GM18907 (cell line): ENCODE data around the gene RFT1.
A peak's percentile ranks its signal among the peaks of the same experiment; 100 is the strongest.

ENCODE experiments used
- ATAC-seq: cut with Tn5 transposase; IDR thresholded peaks from one replicate; pipeline ENCODE4 v1.9.1; 2021; ENCODE audit warnings: mild to moderate bottlenecking, moderate library complexity; ENCODE audit not compliant: unreplicated experiment

RFT1 gene

DNA sequence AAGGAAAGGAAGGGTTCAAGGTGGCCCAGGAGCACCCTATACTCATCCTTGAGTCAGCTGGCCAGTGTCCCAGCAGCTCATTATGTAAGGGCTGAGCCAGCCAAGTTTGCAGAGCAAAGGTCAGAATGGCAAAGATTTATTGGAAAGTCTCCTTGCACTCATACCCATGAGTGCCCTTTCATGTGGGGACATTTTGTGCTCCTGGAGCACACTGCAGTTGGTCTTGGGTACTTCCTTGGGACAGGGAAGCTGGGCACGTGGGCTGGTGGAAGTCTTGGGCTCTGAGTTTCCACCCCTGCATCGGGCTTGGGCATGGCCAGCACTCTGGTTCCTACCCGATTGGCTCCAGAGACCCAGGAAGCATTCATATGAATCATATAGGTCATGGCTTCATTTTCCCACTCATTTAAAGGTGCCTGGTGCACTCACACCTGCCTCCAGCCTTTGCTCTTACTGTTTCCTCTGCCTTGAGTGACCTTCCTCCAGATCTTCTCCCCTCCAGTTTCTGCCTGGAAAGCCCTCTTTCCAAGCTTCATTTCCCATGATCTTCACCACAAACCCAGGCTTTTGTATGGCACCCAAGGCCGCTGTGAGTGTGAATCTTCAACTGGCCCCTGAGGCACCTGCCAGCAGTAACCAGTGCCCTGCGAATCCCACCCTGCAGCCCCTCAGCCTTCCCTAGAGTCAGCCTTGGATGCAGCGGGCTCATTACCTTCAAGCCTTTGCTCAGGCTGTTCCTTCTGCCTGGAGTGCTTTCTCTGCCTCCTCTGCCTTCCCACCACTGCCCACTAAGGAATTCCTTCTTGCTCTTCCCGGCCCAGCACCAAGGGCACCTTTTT is 20.2 kb upstream of the RFT1 start:
- ATAC-seq, result no peak

DNA sequence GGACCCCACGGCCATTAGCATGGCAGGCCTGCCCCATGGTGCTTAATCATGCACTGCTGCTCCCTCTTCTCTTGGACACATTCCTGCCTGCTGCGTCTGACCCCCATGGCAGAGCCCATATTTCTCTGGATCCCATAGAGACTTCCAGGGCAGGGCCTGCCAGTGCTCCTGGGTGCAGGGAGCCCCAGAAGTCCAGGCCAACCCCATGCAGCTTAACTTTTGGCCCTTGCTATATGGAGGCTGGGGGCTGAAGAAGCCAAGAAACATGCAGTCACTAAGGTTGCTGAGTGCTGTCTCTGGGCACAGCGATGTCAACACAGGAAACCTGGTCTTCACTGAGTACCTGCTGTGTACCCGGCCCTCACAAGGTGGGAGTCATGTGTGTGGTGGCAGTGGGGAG is 19.5 kb upstream of the RFT1 start:
- ATAC-seq, result no peak

DNA sequence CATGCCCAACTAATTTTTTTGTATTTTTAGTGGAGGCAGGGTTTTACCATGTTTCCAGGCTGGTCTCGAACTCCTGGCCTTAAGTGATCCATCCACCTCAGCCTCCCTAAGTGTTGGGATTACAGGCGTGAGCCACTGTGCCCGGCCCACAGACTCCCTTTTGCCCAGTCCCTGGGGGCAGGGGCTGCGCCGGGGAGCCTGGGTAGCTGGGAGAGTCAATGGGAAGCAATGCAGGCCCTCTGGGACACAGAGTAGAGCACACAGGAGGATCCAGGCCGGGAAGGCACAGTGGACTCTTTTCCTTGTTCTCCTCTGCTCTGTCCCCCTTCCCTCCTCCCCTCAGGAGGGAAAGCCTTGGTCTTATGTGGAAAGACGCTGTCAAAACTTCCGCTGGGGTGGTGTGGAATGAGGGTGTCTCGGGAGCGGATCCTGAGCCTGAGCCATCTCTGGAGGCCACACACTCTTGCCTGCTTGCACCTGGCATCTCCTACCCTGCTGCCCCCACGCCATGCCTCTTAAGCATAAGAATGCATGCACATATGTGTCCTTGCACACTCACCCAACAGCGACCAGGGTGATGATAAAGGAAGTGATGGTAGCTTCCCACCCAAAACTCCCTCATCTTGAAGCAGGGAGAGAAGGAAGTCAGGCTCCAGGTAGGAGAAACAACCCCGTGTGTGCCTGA is 18.9 kb upstream of the RFT1 start:
- ATAC-seq, result no peak

DNA sequence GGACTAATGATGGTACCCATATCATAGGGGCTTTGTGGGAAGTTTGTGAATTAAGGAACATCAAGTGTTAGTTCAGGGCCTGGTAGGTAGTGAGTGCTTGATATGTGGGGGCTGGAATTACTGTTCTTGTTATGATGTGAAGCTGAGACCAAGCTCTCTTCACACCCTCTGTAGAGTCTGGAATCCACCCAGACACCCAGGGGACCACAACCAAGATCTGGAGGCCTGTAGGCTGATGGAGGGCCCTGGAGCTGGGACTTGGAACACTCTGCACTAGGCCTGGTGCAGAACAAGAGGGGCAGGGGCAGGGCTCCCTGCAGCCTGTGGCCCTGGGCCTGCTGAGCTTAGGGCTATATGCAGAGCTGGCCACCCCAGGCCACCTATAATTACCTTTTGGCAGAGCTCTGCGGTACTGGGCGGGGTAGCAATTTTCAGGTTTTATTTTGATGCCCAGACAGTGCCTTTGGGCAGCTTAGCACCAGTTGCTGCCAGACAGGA is 17.7 kb upstream of the RFT1 start:
- ATAC-seq, result no peak

DNA sequence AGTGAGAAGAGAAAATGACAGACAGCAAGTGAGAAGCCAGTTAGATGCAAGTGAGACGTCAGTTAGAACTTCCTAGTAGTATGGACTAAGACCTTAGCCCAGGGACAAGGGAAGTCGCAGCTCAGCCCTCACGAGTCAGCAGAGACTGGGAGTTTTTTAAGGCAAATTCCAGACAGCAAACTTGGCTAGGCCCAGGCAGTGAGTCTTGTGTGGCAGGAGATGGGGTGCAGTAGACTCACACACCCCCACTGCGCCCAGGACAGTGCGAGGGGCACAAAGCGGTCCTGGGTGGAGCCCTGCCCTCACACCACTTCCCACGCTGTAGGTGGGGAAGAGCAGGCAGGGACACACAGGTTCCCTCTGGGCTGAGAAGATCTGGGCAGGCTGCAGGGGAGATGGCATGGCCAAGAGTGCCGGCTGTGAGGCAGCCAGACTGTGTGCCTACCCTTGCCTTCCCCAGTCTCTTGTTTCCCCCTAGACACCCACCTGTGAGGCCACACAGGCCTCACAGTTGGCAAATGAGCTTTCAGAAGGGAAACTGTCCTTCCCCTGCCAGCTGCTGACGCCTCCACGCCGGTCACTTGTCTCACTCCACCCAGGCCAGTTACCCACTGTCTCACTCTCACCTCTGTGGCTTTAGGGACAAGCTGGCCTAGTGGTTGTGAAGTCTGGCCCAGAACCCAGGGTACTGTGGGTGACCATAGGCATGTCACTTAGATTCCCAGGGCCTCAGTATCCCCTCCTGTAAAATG is 17.1 kb upstream of the RFT1 start:
- no peak for ATAC-seq

DNA sequence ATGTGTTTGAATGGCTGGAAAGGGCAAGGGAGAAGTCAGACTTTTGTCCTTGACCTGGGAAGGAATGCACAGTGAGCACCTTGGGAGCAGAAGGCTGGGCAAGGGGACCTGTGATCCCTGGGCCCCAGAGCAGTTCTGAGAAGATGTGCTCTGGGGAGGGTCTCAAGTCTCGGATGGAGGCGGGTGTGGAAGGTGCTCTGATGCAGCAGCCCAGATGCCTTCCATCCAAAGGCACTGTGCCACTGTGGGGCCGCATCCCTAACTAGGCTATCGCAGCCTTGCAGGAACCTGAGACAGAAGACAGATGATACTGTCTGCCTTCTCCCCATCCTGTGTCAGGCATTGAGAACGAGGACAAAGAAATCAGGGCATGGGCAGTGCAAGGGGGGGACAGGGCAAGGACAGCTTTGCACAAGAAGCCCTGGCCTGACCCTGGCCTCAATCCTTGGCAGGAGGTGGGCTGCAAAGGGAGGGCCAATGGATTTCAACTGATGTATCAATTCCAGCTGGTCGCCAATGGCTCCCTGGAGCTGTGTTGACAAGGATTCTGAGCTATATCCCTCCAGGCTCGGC is 16.2 kb upstream of the RFT1 start:
- ATAC-seq, result no peak

DNA sequence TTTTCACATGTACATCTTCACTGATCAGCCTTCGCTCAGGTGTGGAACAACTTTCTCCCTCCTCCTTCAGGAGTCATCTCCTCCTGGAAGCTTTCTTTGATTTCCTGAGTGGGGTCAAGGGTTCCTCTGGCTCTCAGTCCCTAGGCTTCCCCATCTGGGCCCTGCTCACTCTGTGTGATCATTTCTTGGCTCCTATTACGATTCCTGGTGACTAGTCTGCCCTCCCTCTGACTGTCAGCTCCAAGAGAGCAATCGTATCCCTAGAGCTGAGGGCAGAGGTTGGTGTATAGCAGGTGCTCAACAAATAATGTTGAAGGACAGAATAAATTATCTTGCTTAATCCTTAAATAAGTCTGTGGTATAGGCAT is 15.5 kb upstream of the RFT1 start:
- ATAC-seq, result no peak

DNA sequence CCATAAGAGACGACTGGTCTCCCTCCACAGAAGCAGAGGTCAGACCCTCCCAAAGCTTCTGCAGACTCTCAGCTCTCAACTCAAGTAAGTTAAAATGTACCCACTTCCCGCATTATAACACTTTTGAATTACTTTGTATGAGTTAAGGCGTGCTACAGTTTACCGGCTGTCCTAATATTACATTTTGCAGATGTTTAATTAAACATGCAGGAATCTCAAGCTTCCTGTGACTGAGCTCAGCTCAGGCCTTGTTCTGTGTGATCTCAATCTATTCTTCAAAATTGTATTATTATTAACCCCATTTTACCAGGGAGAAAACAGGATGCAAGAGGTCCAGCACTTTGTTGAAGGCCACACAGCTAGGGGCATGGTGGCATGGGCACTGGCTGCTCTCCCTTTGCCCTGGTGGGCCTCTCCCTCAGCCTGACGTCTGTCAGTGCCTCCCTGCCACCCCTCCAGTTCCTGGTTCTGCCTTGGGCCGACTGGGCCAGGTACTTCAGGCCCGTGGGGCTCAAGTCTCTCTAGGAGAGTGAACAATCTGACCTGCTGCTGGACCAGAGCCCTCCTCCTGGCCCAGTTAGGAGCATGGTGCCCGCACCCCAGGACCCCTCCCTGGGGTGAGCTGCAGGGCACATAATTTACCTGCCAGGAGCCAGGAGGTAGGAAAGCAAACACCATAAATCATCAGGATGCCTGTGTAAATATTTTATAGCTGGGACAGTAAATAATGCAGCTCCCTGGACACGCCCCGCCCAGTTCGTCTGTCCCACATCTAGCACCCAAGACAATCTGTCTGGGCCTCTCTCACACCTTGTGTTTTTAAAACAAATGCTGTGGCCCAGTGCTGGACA is 14.9 kb upstream of the RFT1 start:
- no peak for ATAC-seq

DNA sequence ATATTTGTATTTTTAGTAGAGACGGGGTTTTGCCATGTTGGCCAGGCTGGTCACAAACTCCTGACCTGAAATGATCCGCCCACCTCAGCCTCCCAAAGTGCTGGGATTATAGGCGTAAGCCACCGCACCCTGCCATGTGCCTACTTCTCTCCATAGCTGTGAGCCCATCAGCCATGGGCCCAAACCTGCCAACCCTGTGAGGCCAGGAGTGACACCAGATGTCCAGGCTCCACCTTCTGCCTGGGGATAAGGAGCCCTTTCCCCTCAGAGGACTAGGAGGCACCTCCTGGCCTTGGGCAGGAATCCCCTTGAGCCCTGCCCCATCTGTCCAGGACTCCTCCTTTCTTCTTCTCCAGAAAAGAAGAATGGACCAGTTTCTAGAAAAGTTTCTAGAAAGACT is 14.2 kb upstream of the RFT1 start:
- ATAC-seq, result no peak

DNA sequence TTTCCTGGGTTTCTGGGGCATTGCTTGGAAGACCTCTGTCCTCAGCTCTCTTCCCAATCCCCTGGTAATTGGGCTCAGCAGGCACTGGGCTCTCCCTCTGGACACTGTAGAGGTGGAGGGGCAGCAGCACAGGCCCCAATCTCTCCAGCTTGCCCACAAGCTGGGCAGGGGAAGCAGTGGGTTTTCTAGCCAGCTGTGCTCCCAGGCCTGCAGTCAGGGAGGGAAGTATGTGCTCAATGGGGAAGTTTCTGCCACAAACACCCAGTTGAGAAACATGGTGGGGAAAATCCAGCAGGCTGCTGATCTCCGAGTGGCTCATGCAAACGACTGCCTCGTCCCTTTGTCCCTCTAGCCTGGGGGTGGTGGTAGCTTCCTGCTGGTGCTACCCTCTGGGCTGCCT is 12.8 kb upstream of the RFT1 start:
- no peak for ATAC-seq

DNA sequence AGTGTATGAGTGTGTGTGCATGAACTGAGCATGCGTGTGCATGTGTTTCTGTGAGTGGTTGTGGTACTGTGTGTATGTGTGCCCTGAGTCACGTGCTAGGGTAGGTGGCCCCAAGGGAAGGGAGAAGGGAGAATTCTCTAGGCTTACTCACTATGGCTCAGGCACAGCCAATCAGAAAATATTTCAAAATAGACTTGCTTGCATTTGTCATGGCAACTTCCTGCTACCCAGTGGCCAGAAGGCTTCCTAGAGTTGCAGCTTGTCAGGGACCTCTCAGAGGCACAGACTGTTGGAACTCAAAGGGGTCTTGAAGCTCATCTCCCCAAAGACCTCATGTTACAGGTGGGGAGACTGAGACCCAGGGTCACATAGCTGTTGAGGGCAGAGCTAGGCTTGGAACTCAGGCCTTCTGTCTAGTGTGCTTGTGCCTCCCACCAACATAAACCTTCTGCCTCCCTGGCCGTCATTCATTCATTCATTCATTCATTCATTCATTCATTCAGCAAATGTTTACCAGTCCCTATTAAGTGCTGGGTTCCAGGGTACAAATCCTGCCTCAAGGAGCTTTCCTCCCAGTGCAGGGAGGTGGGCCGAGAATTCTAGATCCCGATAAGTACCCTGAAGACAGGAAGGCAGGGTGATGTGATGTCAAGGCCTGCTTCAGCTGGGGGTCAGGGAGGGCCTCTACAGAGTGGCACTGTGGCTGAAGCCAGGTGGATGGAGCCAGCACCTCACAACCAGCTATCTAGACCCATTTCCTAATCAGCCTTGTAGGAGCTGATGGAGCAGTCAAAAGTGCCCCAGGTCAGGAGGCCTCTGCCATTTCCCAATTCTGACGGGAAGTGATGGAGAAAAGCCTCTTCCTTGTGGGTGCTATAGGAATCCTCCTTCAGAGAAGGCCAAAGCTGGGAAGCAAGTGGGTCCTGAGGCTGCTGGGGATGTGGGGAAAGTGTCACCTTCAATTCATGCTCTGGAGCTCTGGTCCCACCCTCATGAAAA is 10.9 kb upstream of the RFT1 start:
- no peak for ATAC-seq

DNA sequence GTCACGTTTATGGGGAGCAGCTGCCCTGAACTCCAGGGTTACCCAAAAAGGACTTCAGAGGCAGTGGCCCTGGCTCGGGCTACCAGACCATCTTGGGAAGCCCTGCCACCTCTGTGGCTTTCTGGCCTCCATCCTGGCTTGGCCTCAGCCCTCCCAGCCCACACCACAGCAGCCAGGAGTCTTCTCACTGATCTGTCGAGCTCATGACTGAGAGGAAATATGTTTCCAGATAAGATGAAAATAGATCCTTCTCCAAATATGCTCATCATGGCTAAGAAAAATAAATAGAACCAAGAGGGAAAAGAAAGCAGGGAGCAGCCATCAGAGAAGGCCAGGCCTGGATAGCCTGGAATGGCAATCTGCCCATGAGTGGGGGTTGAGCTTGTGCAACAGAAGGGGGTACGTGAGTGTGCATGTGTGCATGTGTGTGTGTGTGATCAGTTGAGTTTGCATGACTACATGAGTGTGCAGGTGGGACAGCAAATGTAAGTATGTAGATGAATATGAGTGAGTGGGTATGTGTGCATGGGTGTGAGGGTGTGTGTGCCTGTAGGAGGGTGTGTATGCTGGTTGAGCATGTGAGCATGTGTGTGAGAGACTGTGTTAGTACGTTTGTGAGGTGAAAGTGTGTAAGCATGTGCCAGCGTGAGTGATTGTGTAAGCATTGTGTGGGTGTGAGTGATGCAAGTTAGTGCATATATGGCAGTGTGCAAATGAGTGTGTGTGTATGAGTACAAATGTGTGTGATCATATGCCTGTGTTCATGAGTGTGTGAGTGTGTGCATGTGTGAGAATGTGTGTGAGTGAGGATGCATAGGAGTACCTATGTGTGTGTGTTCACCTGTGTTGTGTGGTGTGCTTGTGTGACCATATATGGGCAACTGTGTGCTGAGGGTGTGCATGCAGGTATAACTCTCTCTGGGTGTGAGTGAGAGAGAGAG is 9.9 kb upstream of the RFT1 start:
- ATAC-seq, result no peak

DNA sequence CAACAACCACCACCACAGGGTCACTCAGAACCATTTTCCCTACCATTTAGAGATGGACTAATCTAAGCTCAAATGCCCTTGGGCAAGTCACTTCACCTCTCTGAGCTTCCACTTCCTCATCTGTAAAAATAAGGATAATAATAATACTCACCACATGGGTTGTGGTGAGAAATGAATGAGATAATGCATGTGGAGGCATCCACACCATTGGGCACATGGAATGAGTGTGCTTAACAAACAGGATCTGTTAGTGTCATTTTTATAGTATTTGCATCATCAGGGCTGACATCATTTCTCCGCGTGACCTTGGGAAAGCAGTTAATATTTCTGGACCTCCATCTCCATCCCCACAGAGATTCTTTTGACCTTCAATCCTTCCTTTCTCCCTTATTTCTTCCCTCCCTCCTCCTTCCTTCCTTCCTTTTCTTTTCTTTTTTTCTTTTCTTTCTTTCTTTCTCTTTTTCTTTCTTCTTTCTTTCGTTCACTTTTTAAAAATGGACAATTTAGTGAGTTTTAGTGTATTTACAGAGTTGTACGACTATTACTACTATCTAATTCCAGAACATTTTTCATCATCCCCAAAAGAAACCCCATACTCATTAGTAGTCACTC is 7.7 kb upstream of the RFT1 start:
- ATAC-seq, result no peak

DNA sequence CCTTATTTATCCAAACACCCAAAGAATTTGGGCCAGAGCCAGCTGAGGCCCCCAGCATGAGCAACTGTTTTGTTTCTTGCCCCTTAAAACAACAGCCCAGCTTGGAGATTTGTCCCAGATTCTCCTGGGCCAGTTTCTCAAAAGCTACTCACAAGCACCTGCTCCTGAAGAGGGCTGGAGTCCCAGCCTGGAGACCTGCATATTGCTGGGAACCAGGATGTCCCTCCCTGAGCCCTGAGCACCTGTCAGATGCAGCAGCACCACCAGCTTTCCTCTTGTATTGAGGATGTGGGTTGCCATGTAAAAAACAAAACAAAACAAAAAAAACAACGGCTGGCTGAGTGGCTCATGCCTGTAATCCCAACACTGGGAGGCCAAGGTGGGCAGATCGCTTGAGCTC is 7.0 kb upstream of the RFT1 start:
- ATAC-seq, result no peak

DNA sequence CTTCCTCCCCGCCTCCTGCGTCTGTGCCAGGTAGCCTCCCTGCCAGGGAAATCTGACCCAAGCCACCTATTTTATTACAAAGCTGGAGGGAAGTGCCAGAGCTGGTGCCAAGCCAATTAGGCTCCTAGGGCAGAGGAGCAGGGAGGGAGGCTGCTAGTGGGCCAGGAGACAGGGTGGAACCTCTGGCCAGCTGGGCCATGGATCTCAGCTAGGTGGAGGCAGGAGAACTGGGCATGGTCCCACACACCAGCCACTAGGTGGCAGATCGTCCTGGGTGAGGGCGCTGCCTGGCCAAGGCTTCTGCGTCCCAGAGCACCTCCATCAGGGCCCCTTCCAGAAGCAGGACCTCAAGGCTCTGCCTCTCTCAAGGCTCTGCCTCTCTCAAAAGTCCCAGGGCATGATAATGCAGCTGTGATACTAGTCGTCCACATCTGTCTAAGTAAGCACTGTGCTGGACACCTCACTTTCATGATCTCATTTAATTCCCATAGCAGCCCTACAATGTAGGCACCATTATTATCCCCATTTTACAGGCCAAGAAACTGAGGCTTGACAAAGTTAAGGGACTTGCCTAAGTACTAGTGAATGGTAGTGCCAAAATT is 4.5 kb upstream of the RFT1 start:
- ATAC-seq, result peak; percentile 44

DNA sequence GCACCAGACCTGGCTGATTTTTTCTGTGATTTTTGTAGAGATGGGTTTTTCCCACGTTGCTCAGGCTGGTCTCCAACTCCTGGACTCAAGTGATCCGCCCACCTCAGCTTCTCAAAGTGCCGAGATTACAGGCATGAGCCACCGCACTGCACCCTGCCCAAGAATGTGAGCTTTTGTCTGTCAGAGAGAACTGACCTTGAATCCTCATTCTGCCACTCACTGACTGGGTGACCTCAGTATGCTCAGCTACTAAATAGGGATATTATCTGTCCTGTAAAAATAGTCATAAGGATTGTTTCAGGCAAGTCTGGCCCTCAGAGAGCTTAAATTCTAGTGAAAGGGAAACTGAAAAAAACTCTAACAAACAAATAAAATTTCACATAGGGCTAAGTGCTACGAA is 2.1 kb upstream of the RFT1 start:
- no peak for ATAC-seq

DNA sequence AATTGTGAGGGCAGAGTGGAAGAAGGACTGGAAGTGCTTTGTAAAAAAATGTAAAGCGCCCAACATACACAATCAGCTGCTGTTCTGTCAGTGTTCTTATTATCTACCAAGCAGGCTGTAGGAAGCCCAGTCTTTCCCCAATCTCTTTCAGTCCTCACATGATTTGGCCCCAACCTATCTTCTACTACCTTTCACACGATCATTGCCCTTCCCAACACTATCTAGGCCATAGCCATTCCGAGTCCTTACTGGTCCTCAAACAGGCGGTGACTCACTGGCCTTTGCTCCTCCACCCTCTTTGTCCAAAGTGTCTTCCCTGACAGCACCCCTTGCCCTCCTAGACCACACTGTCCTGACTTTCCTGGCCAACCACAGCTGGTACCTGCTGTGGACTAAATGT is 861 bp upstream of the RFT1 start:
- ATAC-seq, result no peak
